Nephron progenitor cell (in vitro differentiated cells): ENCODE data around the gene CLCN6.

ENCODE experiments used
- DNase-seq: peaks from one replicate; pipeline ENCODE4 v3.0.0; 2021
- H3K27ac Mint-ChIP-seq: 2 replicates; pipeline ENCODE4 v1.8.0; 2021; ENCODE audit warnings: mild to moderate bottlenecking, moderate library complexity, mixed read lengths
- H3K27me3 Mint-ChIP-seq: 2 replicates; pipeline ENCODE4 v1.8.0; 2021; ENCODE audit warnings: mild to moderate bottlenecking, low read depth, mixed read lengths; ENCODE audit not compliant: poor library complexity
- H3K36me3 Mint-ChIP-seq: 2 replicates; pipeline ENCODE4 v1.8.0; 2021; ENCODE audit warnings: low read depth, mixed read lengths
- H3K4me1 Mint-ChIP-seq: 2 replicates; pipeline ENCODE4 v1.8.0; 2021; ENCODE audit warnings: mixed read lengths
- H3K4me3 Mint-ChIP-seq: 2 replicates; pipeline ENCODE4 v1.8.0; 2021; ENCODE audit warnings: mild to moderate bottlenecking, moderate library complexity, mixed read lengths
- H3K9me3 Mint-ChIP-seq: 2 replicates; pipeline ENCODE4 v1.8.0; 2021; ENCODE audit warnings: mild to moderate bottlenecking, moderate library complexity, mixed read lengths
- TF ChIP-seq, protein P1 (sequence below): fragments of 200-600 bp; sonication (generic); IDR thresholded peaks from 2 replicates; pipeline ENCODE4 v1.5.0; 2021; ENCODE audit warnings: antibody characterized with exemption

The CLCN6 gene

DNA sequence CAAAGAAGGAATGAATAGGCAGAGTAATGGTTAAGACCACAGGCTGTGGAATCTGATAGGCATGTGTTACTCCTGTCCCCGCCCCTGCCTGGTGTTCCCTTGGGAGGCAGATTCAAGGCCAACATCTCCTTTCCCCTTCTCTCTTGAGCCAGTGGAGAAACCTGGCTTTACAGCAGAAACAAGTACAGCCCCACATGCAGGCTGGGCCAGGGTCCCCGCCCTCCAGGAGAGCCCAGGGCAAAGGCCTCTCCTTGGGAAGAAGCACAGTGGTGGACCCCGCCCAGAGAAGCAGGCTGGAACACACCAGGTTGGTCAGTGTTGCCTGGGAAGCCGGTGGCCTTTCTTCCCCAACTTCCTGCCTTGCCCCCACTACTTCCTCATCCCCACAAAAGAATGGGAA, 37.2 kb upstream of the CLCN6 start:
- TF ChIP-seq, protein P1, sequence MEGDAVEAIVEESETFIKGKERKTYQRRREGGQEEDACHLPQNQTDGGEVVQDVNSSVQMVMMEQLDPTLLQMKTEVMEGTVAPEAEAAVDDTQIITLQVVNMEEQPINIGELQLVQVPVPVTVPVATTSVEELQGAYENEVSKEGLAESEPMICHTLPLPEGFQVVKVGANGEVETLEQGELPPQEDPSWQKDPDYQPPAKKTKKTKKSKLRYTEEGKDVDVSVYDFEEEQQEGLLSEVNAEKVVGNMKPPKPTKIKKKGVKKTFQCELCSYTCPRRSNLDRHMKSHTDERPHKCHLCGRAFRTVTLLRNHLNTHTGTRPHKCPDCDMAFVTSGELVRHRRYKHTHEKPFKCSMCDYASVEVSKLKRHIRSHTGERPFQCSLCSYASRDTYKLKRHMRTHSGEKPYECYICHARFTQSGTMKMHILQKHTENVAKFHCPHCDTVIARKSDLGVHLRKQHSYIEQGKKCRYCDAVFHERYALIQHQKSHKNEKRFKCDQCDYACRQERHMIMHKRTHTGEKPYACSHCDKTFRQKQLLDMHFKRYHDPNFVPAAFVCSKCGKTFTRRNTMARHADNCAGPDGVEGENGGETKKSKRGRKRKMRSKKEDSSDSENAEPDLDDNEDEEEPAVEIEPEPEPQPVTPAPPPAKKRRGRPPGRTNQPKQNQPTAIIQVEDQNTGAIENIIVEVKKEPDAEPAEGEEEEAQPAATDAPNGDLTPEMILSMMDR: no peak
- no peak for DNase-seq
- H3K9me3 Mint-ChIP-seq: no peaks in the 10 kb centered on the region
- peaks cover 3% of the 10 kb centered on the region for H3K27me3 Mint-ChIP-seq
- H3K27ac Mint-ChIP-seq: no peak overlapping the region
- no peaks in the 10 kb centered on the region for H3K36me3 Mint-ChIP-seq
- H3K4me3 Mint-ChIP-seq: no peak overlapping the region
- peaks cover 23% of the 10 kb centered on the region for H3K4me1 Mint-ChIP-seq

DNA sequence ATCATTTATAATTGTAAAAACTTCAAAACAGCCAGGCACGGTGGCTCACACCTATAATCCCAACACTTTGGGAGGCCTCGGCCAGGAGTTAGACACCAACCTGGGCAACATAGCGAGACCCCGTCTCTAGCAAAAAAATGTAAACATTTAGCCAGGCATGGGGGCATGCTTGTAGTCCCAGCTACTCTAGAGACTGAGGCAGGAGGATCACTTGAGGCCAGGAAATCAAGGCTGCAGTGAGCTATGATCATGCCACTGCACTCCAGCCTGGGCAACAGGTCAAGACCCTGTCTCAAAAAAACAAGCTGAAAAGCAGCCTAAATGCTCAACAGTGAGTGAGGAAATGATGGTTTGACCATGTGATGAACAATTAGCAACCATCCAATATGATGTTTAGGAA, 36.7 kb upstream of the CLCN6 start:
- peaks cover 19% of the 10 kb centered on the region for H3K4me1 Mint-ChIP-seq
- no peaks in the 10 kb centered on the region for H3K9me3 Mint-ChIP-seq
- TF ChIP-seq, protein P1: no peak
- DNase-seq: no peak
- no peaks in the 10 kb centered on the region for H3K36me3 Mint-ChIP-seq
- no peak overlapping the region for H3K27ac Mint-ChIP-seq
- peaks cover 2% of the 10 kb centered on the region for H3K27me3 Mint-ChIP-seq
- no peak overlapping the region for H3K4me3 Mint-ChIP-seq

DNA sequence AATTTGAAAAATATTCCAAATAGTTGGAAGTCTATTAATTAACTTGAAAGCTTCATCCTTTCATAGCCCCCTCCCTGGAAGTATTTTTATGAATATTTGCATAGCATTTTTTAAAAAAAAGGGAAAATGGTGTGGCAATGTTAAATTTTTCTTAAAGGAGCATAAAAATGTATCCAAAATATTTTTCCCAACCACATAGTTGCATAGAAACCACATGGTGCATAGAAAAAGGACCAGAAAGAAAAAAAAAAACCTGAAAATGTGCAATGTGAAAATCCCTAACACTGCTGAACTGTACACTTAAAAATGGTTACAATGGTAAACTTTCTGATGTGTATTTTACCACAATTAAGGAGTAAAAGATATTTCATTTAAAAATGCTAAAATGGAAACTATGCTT, 36.0 kb upstream of the CLCN6 start:
- Mint-ChIP-seq H3K36me3 (no peaks in the 10 kb centered on the region), H3K27ac (no peak overlapping the region), H3K27me3 (peaks cover 6% of the 10 kb centered on the region), H3K9me3 (no peaks in the 10 kb centered on the region), H3K4me1 (peaks cover 17% of the 10 kb centered on the region), H3K4me3 (no peak overlapping the region)
- TF ChIP-seq, protein P1: no peak
- no peak for DNase-seq

DNA sequence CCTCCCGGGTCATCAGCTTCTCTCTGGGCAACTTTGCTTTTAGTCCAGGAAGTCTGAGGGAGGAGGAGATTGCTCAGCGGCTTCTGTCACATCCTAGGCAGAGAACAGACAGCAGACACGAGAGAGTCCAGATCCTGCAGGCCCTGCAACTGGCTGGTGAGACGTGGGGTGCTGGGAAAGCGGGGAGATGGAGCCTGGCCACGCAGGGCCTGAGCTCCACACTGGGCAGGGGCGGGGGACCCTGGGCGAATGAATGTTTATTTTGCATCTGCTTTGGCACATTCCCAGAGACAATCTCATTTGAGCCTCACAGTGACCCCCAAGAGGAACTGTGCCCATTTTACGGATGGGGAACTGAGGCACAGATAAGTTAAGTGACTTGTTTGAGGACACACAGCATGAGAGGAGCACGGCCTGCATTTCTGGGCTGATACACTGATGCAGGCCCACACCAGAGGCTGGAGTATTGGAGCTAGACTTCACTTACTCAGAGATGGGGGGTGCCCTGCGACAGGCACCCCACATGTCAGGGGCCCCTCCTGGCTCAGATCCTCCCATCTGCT, 34.4 kb upstream of the CLCN6 start:
- TF ChIP-seq, protein P1: no peak
- H3K4me1 Mint-ChIP-seq: peaks cover 11% of the 10 kb centered on the region
- H3K27me3 Mint-ChIP-seq: peaks cover 6% of the 10 kb centered on the region

DNA sequence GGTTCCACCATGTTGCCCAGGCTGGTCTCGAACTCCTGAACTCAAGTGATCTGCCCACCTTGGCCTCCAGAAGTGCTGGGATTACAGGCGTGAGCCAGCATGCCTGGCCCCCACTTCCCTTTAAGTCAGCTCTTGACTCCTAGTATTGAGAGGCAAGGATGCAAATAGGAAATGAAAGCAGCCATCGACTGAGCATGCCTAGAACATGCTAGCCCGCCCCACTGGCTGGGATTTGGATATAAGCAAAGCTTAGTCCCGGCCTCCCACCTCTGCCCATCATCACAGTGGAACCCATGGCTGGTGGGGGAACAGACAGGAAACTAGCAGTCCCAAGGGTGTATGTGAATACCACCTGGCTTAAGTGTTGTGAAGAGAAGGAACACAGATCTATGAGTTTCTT, 33.5 kb upstream of the CLCN6 start:
- Mint-ChIP-seq H3K9me3 (no peaks in the 10 kb centered on the region), H3K4me1 (peaks cover 2% of the 10 kb centered on the region), H3K36me3 (no peaks in the 10 kb centered on the region), H3K27me3 (peaks cover 6% of the 10 kb centered on the region), H3K27ac (no peak overlapping the region), H3K4me3 (no peak overlapping the region)
- TF ChIP-seq, protein P1: no peak
- no peak for DNase-seq

More for the DNA sequence above, 34.4 kb upstream of the CLCN6 start:
- Mint-ChIP-seq H3K36me3 (no peaks in the 10 kb centered on the region), H3K4me3 (no peak overlapping the region), H3K9me3 (no peaks in the 10 kb centered on the region), H3K27ac (no peak overlapping the region)
- DNase-seq: no peak

DNA sequence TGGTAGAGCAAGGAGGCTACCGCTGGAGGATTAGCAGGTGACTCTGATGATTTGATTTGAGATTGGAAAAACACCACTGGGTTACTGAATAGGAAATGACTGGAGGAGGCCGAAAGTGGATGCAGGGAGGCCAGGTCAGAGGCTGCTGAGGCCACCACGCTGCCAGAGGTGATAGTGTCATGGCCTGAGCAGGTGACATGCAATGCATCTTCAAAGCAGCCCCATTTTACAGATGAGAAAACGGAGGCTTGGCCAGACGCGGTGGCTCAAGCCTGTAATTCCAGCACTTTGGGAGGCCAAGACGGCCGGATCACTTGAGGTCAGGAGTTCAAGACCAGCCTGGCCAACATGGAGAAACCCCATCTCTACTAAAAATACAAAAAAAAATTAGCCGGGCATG, 31.2 kb upstream of the CLCN6 start:
- no peak overlapping the region for H3K4me3 Mint-ChIP-seq
- no peaks in the 10 kb centered on the region for H3K4me1 Mint-ChIP-seq
- TF ChIP-seq, protein P1: no peak
- no peaks in the 10 kb centered on the region for H3K9me3 Mint-ChIP-seq
- peaks cover 6% of the 10 kb centered on the region for H3K27me3 Mint-ChIP-seq
- H3K27ac Mint-ChIP-seq: no peak overlapping the region
- H3K36me3 Mint-ChIP-seq: no peaks in the 10 kb centered on the region
- DNase-seq: no peak
